ENCODE measurements around the gene CACYBP. TPM values are rescaled to one million over a fixed set of nuclear protein-coding genes. Genes with fewer than 3 reads are reported as not detected.
A peak's percentile ranks its signal among the peaks of the same experiment; 100 is the strongest.

The CACYBP gene
- total and polyA plus RNA-seq, 2 of the 8 experiments (the other 6 are each of a cell fraction or from before 2014, with no cell fraction given) = 28.3 to 247 TPM

DNA sequence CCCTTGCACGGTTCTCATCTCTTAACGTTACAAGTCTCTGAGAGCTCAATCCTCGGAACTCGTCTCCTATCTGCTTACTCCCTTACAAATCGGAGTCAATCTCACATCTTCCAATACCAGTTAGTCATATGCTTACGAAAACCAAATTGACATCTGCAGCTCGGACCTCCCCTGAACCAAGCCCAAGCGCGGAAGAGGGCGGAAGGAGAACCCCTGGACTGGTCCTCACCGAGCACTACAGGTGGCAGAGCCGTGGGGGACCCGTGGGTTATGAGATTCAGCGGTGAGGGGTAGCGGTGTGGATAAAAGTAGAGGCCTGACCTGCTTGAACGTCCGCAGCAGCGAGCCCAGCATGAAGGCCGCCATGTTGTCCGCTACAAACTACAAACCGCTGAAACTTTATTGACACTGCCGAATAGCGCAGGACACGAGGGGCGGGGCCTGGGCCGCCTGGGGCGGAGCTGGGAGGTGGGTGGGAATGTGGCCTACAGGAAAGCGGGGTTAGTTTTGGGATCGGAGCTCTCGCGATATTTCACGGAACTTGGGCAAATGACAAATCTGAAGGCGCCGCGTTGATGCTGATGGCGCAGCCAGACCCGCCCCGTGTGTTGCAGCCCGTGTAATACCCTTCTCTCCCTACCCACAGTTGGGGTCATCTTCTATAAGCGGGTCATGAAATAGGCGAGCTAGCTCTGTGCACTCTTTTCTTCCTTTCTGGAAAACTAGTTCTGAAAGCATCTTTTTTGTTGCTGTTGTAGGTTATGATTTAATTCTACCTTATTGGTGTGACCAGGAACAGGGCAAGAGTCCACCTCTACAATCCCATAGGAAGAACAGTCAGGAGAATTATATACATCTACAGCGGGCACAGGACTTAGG is 23.5 kb downstream of the CACYBP start, which contains the start of gene MRPS14 (continued):
- TF ChIP-seq, protein P1, sequence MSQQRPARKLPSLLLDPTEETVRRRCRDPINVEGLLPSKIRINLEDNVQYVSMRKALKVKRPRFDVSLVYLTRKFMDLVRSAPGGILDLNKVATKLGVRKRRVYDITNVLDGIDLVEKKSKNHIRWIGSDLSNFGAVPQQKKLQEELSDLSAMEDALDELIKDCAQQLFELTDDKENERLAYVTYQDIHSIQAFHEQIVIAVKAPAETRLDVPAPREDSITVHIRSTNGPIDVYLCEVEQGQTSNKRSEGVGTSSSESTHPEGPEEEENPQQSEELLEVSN (IDR thresholded peaks at IDR 0.05) = no peak
- TF ChIP-seq JUN (IDR thresholded peaks at IDR 0.05; ENCODE audit: low read depth, low read length) = no peak
- peak; percentile 79 for TF ChIP-seq PHF8 (conservative IDR thresholded peaks at IDR 0.05; ENCODE audit: low read depth, low read length)
- TF ChIP-seq, protein P2, sequence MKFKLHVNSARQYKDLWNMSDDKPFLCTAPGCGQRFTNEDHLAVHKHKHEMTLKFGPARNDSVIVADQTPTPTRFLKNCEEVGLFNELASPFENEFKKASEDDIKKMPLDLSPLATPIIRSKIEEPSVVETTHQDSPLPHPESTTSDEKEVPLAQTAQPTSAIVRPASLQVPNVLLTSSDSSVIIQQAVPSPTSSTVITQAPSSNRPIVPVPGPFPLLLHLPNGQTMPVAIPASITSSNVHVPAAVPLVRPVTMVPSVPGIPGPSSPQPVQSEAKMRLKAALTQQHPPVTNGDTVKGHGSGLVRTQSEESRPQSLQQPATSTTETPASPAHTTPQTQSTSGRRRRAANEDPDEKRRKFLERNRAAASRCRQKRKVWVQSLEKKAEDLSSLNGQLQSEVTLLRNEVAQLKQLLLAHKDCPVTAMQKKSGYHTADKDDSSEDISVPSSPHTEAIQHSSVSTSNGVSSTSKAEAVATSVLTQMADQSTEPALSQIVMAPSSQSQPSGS (IDR thresholded peaks at IDR 0.05; ENCODE audit: low read length) = no peak
- peak; percentile 66 for TF ChIP-seq TAF7 (optimal IDR thresholded peaks at IDR 0.05; ENCODE audit: borderline replicate concordance, low read depth, low read length)
- no peak for TF ChIP-seq HDAC6 (IDR thresholded peaks at IDR 0.05; ENCODE audit: low read depth, low read length)
- peak; percentile 35 for TF ChIP-seq SAP30 (IDR thresholded peaks at IDR 0.05; ENCODE audit: insufficient read depth, insufficient replicate concordance, low read length)
- peak; percentile 87 for TF ChIP-seq SP1 (IDR thresholded peaks at IDR 0.05; ENCODE audit: low read depth, low read length)
- TF ChIP-seq GABPA (IDR thresholded peaks at IDR 0.05; ENCODE audit: borderline replicate concordance, insufficient read depth, low read length) = no peak
- 0 out of 2 replicates have a peak, but pooled peaks have one; percentile 24 for TF ChIP-seq SRF (IDR thresholded peaks at IDR 0.05; ENCODE audit: low read depth, low read length)
- TF ChIP-seq SUZ12 (IDR thresholded peaks at IDR 0.05; ENCODE audit: low read length) = no peak
- peak; percentile 86 for TF ChIP-seq TBP (IDR thresholded peaks at IDR 0.05; ENCODE audit: low read depth, low read length)
- no peak for TF ChIP-seq CTBP2 (IDR thresholded peaks at IDR 0.05; ENCODE audit: borderline replicate concordance, insufficient read depth, insufficient read length, low read length)
- no peak for TF ChIP-seq POU5F1 (IDR thresholded peaks at IDR 0.05; ENCODE audit: low read depth, low read length)
- no peak for TF ChIP-seq RFX5 (IDR thresholded peaks at IDR 0.05; ENCODE audit: borderline replicate concordance, low read depth, low read length)
- TF ChIP-seq SIN3A (conservative IDR thresholded peaks at IDR 0.05 in 1 of 2, IDR thresholded peaks at IDR 0.05 in 1 of 2; ENCODE audit: low read depth in 1 of 2, low read length in 2 of 2) = peak in 1 of 2 experiments; percentile 92; a peak in 2 of 4 replicates
- no peak for TF ChIP-seq BCL11A (IDR thresholded peaks at IDR 0.05; ENCODE audit: low read depth in 2 of 2, low read length in 2 of 2)
- peak; percentile 83 to 97 for TF ChIP-seq POLR2A (IDR thresholded peaks at IDR 0.05; ENCODE audit: control extremely low read depth in 1 of 2, low read depth in 2 of 2, low read length in 2 of 2)
- no peak for TF ChIP-seq FOSL1 (IDR thresholded peaks at IDR 0.05; ENCODE audit: insufficient read depth, low read depth, low read length)
- peak; percentile 82 for TF ChIP-seq TEAD4 (IDR thresholded peaks at IDR 0.05; ENCODE audit: low read depth, low read length)
- TF ChIP-seq EZH2 (IDR thresholded peaks at IDR 0.05; ENCODE audit: low read depth, low read length, severe bottlenecking) = no peak
